Hepatocyte (in vitro differentiated cells): ENCODE measurements around the gene FRAS1.

Source experiments
- EZH2 ChIP-seq: fragments of 200-600 bp; sonication (generic); IDR thresholded peaks from 2 replicates; pipeline ENCODE4 v1.6.1; 2016; ENCODE audit warnings: antibody characterized with exemption, mild to moderate bottlenecking, borderline replicate concordance
- TF ChIP-seq, protein P1 (sequence below): fragments of 200-600 bp; sonication (generic); IDR thresholded peaks from 2 replicates; pipeline ENCODE4 v1.5.1; 2016; ENCODE audit warnings: antibody characterized with exemption, mild to moderate bottlenecking; ENCODE audit not compliant: poor library complexity

DNA sequence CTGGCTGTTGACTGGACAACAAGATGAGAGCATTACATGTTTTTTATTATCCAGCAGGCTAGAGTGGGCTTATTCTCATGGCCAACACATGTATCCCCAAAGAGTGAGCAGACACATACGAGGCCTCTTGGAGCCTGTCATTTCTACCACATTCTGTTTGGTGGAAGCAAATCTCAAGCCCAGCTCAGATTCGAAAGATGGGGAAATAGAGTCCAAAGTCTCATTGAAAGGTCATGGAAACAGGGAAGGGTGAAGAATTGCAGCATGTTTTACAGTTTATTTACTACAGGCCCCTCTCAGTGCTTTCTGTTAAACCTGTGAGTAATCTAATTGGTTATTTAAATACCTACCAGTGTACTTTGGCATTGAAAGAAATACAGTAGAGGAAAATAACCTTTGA is 108.6 kb downstream of the FRAS1 start:
- TF ChIP-seq, protein P1, sequence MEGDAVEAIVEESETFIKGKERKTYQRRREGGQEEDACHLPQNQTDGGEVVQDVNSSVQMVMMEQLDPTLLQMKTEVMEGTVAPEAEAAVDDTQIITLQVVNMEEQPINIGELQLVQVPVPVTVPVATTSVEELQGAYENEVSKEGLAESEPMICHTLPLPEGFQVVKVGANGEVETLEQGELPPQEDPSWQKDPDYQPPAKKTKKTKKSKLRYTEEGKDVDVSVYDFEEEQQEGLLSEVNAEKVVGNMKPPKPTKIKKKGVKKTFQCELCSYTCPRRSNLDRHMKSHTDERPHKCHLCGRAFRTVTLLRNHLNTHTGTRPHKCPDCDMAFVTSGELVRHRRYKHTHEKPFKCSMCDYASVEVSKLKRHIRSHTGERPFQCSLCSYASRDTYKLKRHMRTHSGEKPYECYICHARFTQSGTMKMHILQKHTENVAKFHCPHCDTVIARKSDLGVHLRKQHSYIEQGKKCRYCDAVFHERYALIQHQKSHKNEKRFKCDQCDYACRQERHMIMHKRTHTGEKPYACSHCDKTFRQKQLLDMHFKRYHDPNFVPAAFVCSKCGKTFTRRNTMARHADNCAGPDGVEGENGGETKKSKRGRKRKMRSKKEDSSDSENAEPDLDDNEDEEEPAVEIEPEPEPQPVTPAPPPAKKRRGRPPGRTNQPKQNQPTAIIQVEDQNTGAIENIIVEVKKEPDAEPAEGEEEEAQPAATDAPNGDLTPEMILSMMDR, result no peak
- no peak for TF ChIP-seq EZH2
